Skin of body (tissue), 2 donors: ENCODE data around the gene ZCCHC4. TPM values are rescaled to one million over a fixed set of nuclear protein-coding genes. Genes with fewer than 3 reads are reported as not detected.

ENCODE experiments used
- DNase-seq: peaks from one replicate; lab custom pipeline; 2025; lab: John Stamatoyannopoulos, UW
- total RNA-seq: library from RNA; depleted of rRNA; stranded (reverse); fragments of >200 nt; gene quantifications from one replicate; pipeline ENCODE4 v1.2.3, GENCODE V29; 2014

The ZCCHC4 gene
- total RNA-seq, result 19.4 TPM

GRCh38 chr4:25312496-25313200 is at the start of gene ZCCHC4:
Gene ZCCHC4, plus strand, starts transcription at chr4:25312774. Its CDS starts 36 bp downstream, at chr4:25312810.
- peak; percentile 83 for DNase-seq

GRCh38 chr4:25271866-25272265 is 40.7 kb upstream of the ZCCHC4 start:
- DNase-seq, result no peak

GRCh38 chr4:25280210-25280609 is 32.4 kb upstream of the ZCCHC4 start:
- DNase-seq, result no peak

- DNase-seq, result no peak
These were observed 28.6 kb upstream of the ZCCHC4 start for GRCh38 chr4:25283948-25284347.

GRCh38 chr4:25284466-25284865 is 28.1 kb upstream of the ZCCHC4 start:
- no peak for DNase-seq

- no peak for DNase-seq
These were observed 22.0 kb upstream of the ZCCHC4 start for GRCh38 chr4:25290490-25291067.

- DNase-seq, result no peak
These were observed 21.3 kb upstream of the ZCCHC4 start for GRCh38 chr4:25291158-25291733.

GRCh38 chr4:25297528-25298242 is 14.9 kb upstream of the ZCCHC4 start:
- DNase-seq, result no peak

- DNase-seq, result peak; percentile 23
These were observed 12.9 kb upstream of the ZCCHC4 start for GRCh38 chr4:25299476-25300203.

GRCh38 chr4:25301471-25301870 is 11.1 kb upstream of the ZCCHC4 start:
- no peak for DNase-seq

GRCh38 chr4:25302626-25303025 is 9.9 kb upstream of the ZCCHC4 start:
- DNase-seq, result no peak

- DNase-seq, result no peak
These were observed 9.0 kb upstream of the ZCCHC4 start for GRCh38 chr4:25303578-25303977.

- no peak for DNase-seq
These were observed 6.0 kb upstream of the ZCCHC4 start for GRCh38 chr4:25306518-25307057.

GRCh38 chr4:25307596-25307995 is 5.0 kb upstream of the ZCCHC4 start:
- no peak for DNase-seq

GRCh38 chr4:25308306-25308705 is 4.3 kb upstream of the ZCCHC4 start:
- no peak for DNase-seq

- DNase-seq, result no peak
These were observed 3.8 kb upstream of the ZCCHC4 start for GRCh38 chr4:25308761-25309160.

- no peak for DNase-seq
These were observed 2.3 kb upstream of the ZCCHC4 start for GRCh38 chr4:25310066-25310802.

- DNase-seq, result no peak
These were observed 1.8 kb upstream of the ZCCHC4 start for GRCh38 chr4:25310803-25311166.

- no peak for DNase-seq
These were observed 774 bp downstream of the ZCCHC4 start for GRCh38 chr4:25313201-25313895.

- DNase-seq, result no peak
These were observed 7.8 kb downstream of the ZCCHC4 start for GRCh38 chr4:25320336-25320735.
